GM18907 (cell line): ENCODE data around the gene ZCCHC12.

Experiments
- ATAC-seq: cut with Tn5 transposase; IDR thresholded peaks from one replicate; pipeline ENCODE4 v1.9.1; 2021; ENCODE audit warnings: mild to moderate bottlenecking, moderate library complexity; ENCODE audit not compliant: unreplicated experiment

ZCCHC12 gene

GRCh38 chrX:118867251-118867650 is 43.6 kb downstream of the ZCCHC12 start:
- ATAC-seq: no peak

- no peak for ATAC-seq
Measured at GRCh38 chrX:118872102-118872566, 48.5 kb downstream of the ZCCHC12 start.
